ENCODE measurements around the gene PTGES. TPM values are rescaled to one million over a fixed set of nuclear protein-coding genes. Genes with fewer than 3 reads are reported as not detected.

PTGES gene
- total RNA-seq, 1 experiment from 2014 or later, result 2.5 TPM

DNA sequence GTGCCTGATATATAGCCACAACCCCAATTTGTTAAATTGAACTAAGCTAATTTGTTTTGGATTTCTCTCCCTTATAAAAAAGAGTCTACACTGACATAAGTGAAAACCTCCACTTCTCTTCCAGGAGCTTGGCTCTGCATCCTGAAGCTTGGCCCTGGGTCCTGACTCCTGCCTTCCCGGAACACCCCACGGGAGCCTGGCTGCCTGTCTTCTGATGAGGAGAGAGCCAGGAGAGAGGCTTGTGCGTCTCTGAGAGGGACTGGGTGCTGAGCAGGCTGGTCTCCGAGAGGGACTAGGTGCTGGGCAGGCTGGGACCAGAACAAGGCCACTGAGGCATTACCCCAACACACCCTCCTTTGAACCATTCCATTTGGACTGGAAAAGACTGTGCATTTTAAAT is 6.5 kb upstream of the PTGES start:
- H3K27ac Mint-ChIP-seq, result no peak overlapping the region
- ChIA-PET POLR2A (no interaction called here), CTCF (interaction anchor here (1.0 to 1.4 kb wide), 2 partner anchors 21 to 22 kb away, joined by 3 to 4 read pairs; no protein-coding TSS in a partner anchor)
- H3K4me3 Mint-ChIP-seq, result no peak overlapping the region
- peaks cover 6% of the 10 kb centered on the region for H3K4me1 Mint-ChIP-seq
- H3K9me3 Mint-ChIP-seq, result no peaks in the 10 kb centered on the region
- no peaks in the 10 kb centered on the region for H3K27me3 Mint-ChIP-seq (ENCODE audit: low read depth)
- DNase-seq (ENCODE audit: low spot score) (no peak), ATAC-seq (no peak)
- TF ChIP-seq STAT6 (CRISPR knock-in tag; conservative IDR thresholded peaks at IDR 0.05; ENCODE audit: low read depth), result no peak
- no peak for TF ChIP-seq ETV6 (CRISPR knock-in tag; IDR thresholded peaks at IDR 0.05)
- TF ChIP-seq CREM (CRISPR knock-in tag; IDR thresholded peaks at IDR 0.05), result no peak
- no peak for TF ChIP-seq E2F4 (CRISPR knock-in tag; IDR thresholded peaks at IDR 0.05; ENCODE audit: borderline replicate concordance, low read depth)
- no peak for TF ChIP-seq ESRRA (CRISPR knock-in tag; IDR thresholded peaks at IDR 0.05; ENCODE audit: borderline replicate concordance)
- TF ChIP-seq TEAD4 (CRISPR knock-in tag; IDR thresholded peaks at IDR 0.05), result no peak
- TF ChIP-seq IRF1 (CRISPR knock-in tag; IDR thresholded peaks at IDR 0.05), result no peak
- no peak for TF ChIP-seq ARID4B (CRISPR knock-in tag; IDR thresholded peaks at IDR 0.05; ENCODE audit: borderline replicate concordance)
- TF ChIP-seq, protein P1, sequence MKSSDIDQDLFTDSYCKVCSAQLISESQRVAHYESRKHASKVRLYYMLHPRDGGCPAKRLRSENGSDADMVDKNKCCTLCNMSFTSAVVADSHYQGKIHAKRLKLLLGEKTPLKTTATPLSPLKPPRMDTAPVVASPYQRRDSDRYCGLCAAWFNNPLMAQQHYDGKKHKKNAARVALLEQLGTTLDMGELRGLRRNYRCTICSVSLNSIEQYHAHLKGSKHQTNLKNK (CRISPR knock-in tag; IDR thresholded peaks at IDR 0.05), result no peak
- TF ChIP-seq ZNF232 (CRISPR knock-in tag; IDR thresholded peaks at IDR 0.05), result no peak
- TF ChIP-seq CREB1 (CRISPR knock-in tag; IDR thresholded peaks at IDR 0.05), result no peak
- no peak for TF ChIP-seq GTF2I (CRISPR knock-in tag; conservative IDR thresholded peaks at IDR 0.05)
- no peak for TF ChIP-seq ZNF138 (CRISPR knock-in tag; conservative IDR thresholded peaks at IDR 0.05)
- no peak for TF ChIP-seq ZNF532 (CRISPR knock-in tag; IDR thresholded peaks at IDR 0.05; ENCODE audit: borderline replicate concordance)
- H3K36me3 Mint-ChIP-seq, result no peaks in the 10 kb centered on the region
